ENCODE data around the gene EYA3.
A peak's percentile ranks its signal among the peaks of the same experiment; 100 is the strongest.

The EYA3 gene

GRCh38 chr1:28099050-28099769, 10.8 kb upstream of the EYA3 start:
- H3K27ac ChIP-seq = no peak overlapping the region
- TF ChIP-seq CTCF (IDR thresholded peaks at IDR 0.05) (no peak), ZFX (IDR thresholded peaks at IDR 0.05; ENCODE audit: borderline replicate concordance) (no peak)

GRCh38 chr1:28097100-28097472, 8.7 kb upstream of the EYA3 start:
- TF ChIP-seq ZFX (IDR thresholded peaks at IDR 0.05; ENCODE audit: borderline replicate concordance) (no peak), CTCF (IDR thresholded peaks at IDR 0.05) (no peak)
- H3K27ac ChIP-seq = no peak overlapping the region

- TF ChIP-seq CTCF (IDR thresholded peaks at IDR 0.05) (no peak), ZFX (IDR thresholded peaks at IDR 0.05; ENCODE audit: borderline replicate concordance) (no peak)
- H3K27ac ChIP-seq = no peak overlapping the region
Measured at GRCh38 chr1:28096210-28097099, 8.0 kb upstream of the EYA3 start.

GRCh38 chr1:28091043-28091781, 2.8 kb upstream of the EYA3 start:
- peak; percentile 94 for TF ChIP-seq CTCF (IDR thresholded peaks at IDR 0.05)
- TF ChIP-seq ZFX (IDR thresholded peaks at IDR 0.05; ENCODE audit: borderline replicate concordance) = no peak
- H3K27ac ChIP-seq = peak overlapping the region; percentile 37

GRCh38 chr1:28087614-28088167, 719 bp downstream of the EYA3 start:
- peak overlapping the region; percentile 94 for H3K27ac ChIP-seq

GRCh38 chr1:28086651-28087050, 1.8 kb downstream of the EYA3 start:
- TF ChIP-seq CTCF (IDR thresholded peaks at IDR 0.05) = no peak
- TF ChIP-seq ZFX (IDR thresholded peaks at IDR 0.05; ENCODE audit: borderline replicate concordance) = no peak
- peak overlapping the region; percentile 94; the same call in 1 of the 2 replicates for H3K27ac ChIP-seq

More at GRCh38 chr1:28087614-28088167, 719 bp downstream of the EYA3 start:
- TF ChIP-seq ZFX (IDR thresholded peaks at IDR 0.05; ENCODE audit: borderline replicate concordance) = no peak
- no peak for TF ChIP-seq CTCF (IDR thresholded peaks at IDR 0.05)

Measured in 22Rv1 (cell line).